ENCODE measurements around the gene KLK13.

The KLK13 gene

GRCh38 chr19:51091895-51092873 is 27.3 kb upstream of the KLK13 start:
- no peak for DNase-seq

DNA sequence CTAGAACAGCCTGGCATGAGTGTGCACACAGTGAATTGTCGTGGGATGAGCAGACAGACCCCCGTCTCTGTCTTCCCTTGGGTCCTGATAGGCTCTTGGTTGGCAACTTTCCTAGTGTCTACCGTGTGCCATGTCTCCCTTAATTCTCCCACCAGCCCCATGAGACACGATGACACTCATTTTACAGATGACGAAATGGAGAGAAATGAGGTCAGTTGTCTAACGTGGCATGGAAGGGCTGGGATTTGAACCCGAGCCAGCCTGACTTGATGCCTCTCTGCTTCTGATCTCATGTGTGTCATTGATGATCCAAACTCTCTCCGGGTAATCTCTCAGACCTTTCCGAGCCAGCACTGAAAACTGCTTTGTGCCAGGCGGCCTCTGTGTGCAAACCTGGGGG is 26.2 kb upstream of the KLK13 start:
- no peak for DNase-seq

DNA sequence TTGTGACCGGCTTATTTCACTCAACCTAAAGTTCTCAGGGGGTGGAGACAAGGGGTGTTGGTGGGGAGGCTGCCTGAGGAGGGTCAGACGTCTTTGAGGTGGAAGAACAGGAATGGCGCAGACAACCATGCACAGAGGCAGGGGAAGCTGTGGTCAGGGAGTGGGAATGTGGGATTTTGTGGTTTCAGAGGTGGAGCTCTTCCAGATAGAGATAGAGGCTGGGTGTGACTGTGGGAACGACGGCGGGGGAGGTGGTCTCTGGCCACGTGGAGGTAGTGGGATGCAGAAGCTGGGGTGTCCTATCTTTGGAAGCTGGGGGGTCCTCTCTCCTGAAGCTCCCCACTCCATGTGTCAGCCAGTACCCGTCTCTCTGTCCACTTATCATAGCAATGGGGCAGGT is 25.6 kb upstream of the KLK13 start:
- no peak for DNase-seq

DNA sequence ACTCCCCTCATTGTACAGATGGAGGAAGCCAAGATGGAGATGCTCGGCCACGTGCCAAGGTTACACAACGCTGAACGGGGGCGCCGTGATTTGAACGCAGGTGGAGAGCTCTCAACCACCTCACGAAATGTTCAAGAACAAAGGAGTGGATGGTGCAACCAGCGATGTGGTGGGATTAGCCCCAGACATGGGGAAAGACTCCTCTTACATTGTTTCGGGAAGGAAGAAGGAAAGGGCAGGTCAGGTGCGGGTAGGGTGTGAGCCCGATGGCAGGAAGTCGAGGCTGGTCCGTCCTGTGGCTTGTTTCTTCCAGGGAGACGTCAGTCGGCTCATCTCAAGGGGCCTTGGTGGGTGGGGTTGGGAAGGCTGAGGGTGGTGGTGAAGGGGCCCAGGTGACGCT is 24.9 kb upstream of the KLK13 start:
- DNase-seq, result no peak

DNA sequence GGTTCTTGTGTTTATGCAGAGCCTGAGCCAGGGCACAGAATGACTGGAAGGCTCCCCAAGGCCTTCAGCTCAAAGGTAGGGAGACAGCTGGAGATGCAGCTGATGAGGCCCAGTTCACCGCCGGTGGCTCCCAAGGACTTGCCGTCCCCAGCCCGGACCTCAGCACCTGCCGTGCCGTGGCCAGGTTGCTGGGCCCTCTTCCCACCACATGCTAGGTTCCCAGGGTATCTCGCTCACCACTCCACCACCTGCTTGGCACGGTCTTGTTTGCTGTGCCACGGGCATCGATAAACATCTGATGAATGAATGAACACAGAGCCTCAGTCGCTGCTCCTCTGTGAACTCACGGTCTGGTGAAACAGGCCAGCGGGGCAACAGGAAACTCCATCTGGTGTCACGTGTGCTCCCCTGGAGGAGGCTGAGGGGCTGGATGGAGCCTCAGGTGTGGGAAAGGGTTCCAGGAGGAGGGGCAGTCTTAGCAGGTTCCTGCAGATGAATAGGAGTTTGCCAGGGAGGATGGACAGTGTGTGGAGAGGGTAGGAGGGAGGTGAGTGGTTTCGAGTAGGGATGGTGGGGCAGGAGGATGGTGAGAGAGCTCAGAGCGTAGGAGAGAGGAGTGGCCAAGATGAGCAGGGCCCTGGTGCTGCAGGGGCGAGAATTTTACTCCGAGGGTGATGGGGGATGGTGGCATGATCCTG is 21.4 kb upstream of the KLK13 start:
- DNase-seq, result no peak

GRCh38 chr19:51084505-51084904 is 19.6 kb upstream of the KLK13 start:
- no peak for DNase-seq

- no peak for DNase-seq
These were observed 18.9 kb upstream of the KLK13 start for GRCh38 chr19:51083783-51084182.

- DNase-seq, result no peak
These were observed 18.3 kb upstream of the KLK13 start for GRCh38 chr19:51083181-51083580.

DNA sequence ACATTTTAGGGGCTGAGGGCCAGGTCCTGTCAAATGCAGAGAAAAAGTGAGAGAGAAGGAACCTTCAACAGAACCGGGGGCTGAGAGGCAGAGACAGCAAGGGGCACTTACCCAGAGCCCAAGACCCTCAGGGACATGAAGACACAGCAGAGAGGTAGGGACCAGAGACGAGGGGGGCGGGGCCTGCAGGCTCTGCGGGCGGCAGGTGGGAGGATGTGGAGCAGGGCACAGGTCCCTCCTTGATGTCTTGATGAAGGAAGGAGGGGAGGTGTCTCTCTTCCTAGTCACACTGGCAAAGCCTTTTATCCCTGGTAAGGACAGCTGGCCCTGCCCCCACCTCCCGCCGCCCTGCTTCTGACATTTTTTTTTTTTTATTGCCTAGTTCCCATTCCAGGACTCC is 17.7 kb upstream of the KLK13 start, which contains the start of gene KLK14:
Gene KLK14 (minus strand): TSS at position 277 of the 400 bp plus-strand sequence. CDS start 273 bp downstream, at position 4.
- DNase-seq, result no peak

DNA sequence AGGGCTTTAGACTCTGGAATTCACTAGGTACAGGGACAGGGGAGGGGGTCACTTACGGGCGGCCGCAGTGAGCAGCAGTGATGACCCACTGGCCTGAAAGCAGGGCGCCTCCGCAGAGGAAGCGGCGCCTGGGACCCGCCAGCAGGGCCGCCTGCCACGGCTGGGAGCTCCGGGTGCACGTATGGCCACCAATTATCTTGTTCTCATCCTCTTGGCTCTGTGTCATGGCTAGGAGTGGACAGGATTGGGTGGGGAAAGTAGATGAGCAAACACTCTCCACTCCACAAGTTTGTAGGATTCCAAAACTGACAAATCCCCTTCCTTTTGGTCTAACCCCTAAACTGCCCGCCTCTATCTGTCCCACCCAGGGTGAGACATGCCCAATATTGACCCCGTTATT is 16.6 kb upstream of the KLK13 start:
- no peak for DNase-seq

DNA sequence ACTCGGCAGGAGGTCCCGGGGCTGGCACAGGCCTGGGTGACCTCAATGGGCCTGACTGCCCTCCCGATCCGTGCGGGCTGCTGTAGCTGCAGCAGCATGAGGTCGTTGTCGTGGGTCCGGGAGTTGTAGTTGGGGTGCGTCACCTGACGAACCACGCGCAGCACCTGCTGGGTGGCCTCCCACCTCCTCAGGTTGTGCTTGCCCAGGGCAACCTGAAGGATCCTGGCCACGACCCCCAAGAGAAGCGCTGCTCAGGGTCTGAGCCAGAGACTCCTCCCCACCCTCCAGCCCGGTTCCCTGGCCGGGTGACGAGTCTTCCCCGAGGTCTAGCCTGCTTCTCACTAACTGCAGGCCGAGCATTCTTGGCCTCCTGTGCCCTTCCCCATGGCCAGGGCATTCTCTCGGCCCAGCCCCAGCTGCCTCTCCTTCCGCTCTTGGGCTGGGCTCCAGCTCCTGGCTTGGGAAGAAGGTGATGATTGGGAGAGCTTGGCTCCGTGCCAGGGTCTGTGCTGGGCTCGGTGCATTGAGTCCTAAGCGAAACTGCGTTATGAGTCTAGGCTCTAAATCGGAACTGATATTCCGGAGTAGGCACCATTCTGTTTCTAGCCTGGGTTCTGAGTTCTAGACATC is 14.7 kb upstream of the KLK13 start:
- DNase-seq, result no peak

DNA sequence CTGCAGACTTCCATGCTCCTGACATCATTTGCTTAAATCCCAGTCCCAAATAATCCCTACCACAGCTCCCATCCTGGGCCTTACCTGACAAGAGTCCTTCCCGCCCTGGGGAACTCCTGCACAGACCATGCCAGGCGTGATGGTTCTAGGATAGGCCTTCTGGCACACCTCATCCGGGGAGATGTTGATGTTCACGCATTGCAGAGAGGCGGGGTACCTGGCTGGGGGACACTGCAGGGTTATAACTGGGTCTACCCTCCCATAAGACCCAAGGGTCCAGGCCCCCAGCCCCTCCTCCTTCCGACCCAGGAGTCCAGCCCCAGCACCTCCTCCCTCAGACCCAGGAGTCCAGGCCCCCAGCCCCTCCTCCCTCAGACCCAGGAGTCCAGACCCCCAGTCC is 13.8 kb upstream of the KLK13 start:
- no peak for DNase-seq

GRCh38 chr19:51078104-51078503 is 13.2 kb upstream of the KLK13 start:
- no peak for DNase-seq

- DNase-seq, result no peak
These were observed 11.8 kb upstream of the KLK13 start for GRCh38 chr19:51076631-51077213.

GRCh38 chr19:51075998-51076397 is 11.1 kb upstream of the KLK13 start:
- DNase-seq, result no peak

- DNase-seq, result no peak
These were observed 6.2 kb upstream of the KLK13 start for GRCh38 chr19:51071095-51071405.

DNA sequence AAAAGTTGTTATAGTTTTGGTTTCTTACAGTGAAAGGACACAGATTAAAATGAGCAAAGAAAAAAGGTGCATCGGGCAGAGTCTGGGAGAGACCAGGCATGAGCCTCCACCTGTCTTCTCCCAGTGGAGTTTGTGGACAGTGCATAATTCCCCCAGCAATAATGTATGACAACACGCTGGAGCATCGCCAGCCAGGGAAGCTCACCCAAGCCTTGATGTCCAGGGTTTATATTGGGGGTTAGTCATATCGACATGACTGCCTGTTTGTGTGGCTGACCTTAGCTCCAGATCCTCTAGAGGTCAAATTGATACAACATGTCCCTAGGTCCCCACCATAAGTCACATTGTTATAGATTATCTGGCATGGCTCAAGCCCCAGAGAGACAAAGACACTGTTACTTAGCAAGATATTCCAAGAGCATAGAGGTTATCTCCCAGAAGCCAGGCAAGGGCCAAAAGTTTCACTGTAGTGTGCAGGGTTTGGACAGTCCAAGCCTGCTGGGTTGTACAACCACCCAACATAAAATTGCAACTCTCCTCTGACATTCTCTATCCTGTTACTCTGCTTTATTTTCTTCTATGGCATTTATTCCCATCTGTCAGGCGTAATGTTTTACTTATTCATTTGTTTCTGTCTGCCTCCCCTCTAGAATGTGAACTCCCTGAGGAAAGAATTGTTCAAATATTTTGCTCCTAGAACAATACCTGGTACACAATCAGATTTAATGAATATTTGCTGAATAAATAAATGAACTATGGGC is 5.6 kb upstream of the KLK13 start:
- no peak for DNase-seq

GRCh38 chr19:51066393-51067186 is 1.7 kb upstream of the KLK13 start:
- DNase-seq, result no peak

GRCh38 chr19:51065221-51065960 is 499 bp upstream of the KLK13 start:
- no peak for DNase-seq

DNA sequence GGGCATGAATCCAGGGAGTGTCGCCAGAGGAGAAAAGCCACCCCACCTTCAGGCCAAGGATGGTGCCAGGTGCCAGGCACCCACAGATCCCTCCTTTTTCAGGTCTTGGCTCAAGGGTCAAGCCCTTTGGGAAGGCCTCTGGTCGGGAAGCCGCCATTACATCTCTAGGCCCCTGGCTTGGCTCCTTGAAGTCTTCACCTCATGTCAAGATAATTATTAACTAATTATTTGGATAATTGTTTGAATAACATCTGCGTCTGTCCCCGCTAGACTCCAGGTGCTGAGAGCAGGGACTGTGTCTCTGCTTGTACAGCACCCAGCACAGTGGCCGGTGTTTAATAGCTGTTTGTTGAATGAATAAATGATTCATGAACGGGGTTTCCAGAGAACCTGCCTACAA is 1.2 kb downstream of the KLK13 start:
- DNase-seq, result no peak

- no peak for DNase-seq
These were observed 3.9 kb downstream of the KLK13 start for GRCh38 chr19:51060973-51061372.
